Kidney epithelial cell (primary cell): ENCODE data around the gene CHI3L1. TPM values are rescaled to one million over a fixed set of nuclear protein-coding genes. Genes with fewer than 3 reads are reported as not detected.

Experiments
- DNase-seq: peaks from one replicate; pipeline ENCODE4 v3.0.0-alpha.2; 2010; ENCODE audit warnings: low read depth
- H3K27me3 ChIP-seq: 2 replicates; pipeline ENCODE4 v1.6.0; 2011; ENCODE audit warnings: low read length; ENCODE audit not compliant: control insufficient read depth, insufficient read depth
- H3K36me3 ChIP-seq: 2 replicates; pipeline ENCODE4 v1.5.1; 2011; ENCODE audit warnings: low read length; ENCODE audit not compliant: control insufficient read depth, insufficient read depth
- H3K4me3 ChIP-seq: 2 replicates; pipeline ENCODE4 v1.5.1; 2011; ENCODE audit warnings: low read depth, mild to moderate bottlenecking, control low read depth, low read length
- total RNA-seq: library from RNA; depleted of rRNA; stranded (reverse); fragments of >200 nt; gene quantifications from 2 replicates; pipeline ENCODE4 v1.2.3, GENCODE V29; 2015
- TF ChIP-seq, protein P1 (sequence below): IDR thresholded peaks from 2 replicates; pipeline ENCODE4 v1.5.1; 2011; ENCODE audit warnings: mild to moderate bottlenecking, moderate library complexity, low read length, control low read depth, inconsistent platforms; ENCODE audit not compliant: insufficient read depth, poor library complexity, severe bottlenecking

CHI3L1 gene
- total RNA-seq, 1 donor from 2014 or later, result 1.5 TPM

DNA sequence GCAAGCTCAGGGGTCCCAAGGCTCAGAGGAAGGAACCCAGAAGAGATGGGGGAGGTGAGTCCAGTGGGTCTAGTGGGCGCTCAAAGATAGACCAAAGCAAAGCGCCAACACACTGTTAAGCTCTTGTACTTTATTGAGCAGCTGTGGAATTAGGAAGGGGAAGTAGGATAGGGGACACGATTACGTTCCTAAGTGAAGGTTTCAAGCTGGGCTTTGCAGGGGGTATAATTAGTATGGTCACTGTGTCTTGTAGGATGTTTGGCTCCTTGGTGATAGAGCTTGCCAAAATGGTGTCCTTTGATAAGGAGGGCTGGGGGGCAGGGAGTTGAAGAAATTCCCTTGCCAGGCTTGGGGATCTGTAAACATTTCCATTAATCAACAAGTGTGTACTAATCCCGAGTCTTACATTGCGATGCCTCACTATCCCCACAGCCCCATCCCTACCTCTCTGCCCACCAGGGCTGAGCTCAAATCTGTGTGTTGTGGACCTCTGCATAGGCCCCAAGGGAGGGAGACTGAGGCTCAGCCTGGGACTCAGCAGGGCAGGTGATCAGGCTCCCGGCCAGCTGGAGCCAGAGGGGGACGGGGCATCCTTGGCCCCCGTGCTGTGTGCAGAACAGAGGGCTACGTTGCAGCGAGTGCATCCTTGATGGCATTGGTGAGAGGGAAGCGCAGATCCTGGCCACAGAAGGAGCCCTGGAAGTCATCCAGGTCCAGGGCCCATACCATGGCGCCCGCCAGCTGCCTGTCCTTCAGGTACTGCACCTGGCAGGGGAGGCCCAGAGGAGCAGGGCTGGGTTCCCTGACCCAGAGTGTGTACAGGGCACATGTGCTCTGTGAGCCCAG is 7.5 kb downstream of the CHI3L1 start:
- TF ChIP-seq, protein P1, sequence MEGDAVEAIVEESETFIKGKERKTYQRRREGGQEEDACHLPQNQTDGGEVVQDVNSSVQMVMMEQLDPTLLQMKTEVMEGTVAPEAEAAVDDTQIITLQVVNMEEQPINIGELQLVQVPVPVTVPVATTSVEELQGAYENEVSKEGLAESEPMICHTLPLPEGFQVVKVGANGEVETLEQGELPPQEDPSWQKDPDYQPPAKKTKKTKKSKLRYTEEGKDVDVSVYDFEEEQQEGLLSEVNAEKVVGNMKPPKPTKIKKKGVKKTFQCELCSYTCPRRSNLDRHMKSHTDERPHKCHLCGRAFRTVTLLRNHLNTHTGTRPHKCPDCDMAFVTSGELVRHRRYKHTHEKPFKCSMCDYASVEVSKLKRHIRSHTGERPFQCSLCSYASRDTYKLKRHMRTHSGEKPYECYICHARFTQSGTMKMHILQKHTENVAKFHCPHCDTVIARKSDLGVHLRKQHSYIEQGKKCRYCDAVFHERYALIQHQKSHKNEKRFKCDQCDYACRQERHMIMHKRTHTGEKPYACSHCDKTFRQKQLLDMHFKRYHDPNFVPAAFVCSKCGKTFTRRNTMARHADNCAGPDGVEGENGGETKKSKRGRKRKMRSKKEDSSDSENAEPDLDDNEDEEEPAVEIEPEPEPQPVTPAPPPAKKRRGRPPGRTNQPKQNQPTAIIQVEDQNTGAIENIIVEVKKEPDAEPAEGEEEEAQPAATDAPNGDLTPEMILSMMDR, result no peak
- Histone ChIP-seq H3K27me3 (no peaks in the 10 kb centered on the region), H3K36me3 (no peaks in the 10 kb centered on the region), H3K4me3 (no peak overlapping the region)
- no peak for DNase-seq

DNA sequence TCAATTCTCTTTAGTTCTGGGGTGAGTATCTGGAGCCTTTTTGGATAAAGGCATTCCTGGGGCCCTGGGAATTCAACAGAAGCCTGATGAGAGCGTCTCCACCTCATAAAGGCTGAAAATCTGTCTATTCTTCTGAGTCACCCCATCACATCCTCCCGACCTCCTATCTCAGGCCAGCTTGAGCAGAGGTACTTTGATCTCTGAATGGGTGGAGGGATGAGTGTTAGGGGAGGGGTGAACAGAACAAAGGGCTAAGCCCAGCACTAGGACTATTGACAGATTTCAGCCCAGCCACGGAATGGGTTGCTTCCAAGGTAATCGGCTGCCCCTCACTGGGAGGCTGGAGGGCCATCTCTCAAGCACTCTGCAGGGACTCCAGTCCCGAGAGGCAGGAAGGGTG is 8.4 kb downstream of the CHI3L1 start:
- H3K27me3 ChIP-seq, result no peaks in the 10 kb centered on the region
- TF ChIP-seq, protein P1, result no peak
- H3K36me3 ChIP-seq, result no peaks in the 10 kb centered on the region
- H3K4me3 ChIP-seq, result no peak overlapping the region
- no peak for DNase-seq

DNA sequence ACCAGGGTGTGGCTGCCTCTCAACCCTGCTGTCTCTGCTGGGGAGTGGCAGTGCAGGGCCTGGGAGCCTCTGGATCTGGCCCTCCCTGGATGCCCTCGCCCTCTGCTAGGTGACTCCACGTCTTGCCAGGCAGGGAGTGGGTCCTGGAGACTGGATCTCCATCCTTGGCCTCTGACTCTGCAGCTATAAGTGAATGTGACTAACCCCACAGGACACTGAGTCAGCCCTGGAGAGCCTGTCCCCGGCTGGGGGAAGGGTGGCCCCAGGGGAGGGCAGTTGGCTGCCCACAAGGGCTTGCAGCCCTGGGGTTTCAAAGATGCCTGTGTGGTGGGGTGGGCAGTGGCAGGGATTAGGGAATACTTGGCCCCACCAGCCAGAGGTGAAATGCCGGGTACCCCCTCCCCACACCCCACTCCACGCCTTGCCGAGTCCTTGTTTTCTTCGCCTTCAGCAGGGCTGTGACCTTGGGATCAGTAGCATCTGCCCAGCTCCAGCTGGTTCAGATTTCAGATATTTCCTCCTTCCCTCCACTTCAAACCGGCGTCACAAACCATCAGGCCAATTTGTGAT is 8.9 kb downstream of the CHI3L1 start:
- TF ChIP-seq, protein P1, result no peak
- H3K27me3 ChIP-seq, result no peaks in the 10 kb centered on the region
- no peak for DNase-seq
- no peak overlapping the region for H3K4me3 ChIP-seq
- H3K36me3 ChIP-seq, result no peaks in the 10 kb centered on the region

DNA sequence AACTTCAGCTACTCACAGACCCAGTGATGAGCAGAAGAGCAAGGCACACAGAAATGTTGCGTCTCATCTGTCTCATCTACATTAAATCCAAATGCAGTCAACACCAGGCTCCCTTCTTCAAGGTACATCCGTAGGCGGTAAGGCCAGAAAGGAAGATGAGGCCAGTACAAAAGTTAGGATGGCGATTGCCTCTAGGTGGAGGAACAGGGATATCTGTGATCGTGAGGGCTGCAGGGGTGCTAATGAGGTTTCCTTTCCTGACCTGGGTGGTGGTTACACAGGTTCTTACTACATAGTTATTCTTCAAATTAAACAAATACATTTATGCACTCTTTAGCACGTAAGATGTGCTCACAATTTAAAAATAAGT is 9.5 kb downstream of the CHI3L1 start:
- no peak for DNase-seq
- H3K27me3 ChIP-seq, result no peaks in the 10 kb centered on the region
- H3K36me3 ChIP-seq, result no peaks in the 10 kb centered on the region
- H3K4me3 ChIP-seq, result no peak overlapping the region
- TF ChIP-seq, protein P1, result no peak

DNA sequence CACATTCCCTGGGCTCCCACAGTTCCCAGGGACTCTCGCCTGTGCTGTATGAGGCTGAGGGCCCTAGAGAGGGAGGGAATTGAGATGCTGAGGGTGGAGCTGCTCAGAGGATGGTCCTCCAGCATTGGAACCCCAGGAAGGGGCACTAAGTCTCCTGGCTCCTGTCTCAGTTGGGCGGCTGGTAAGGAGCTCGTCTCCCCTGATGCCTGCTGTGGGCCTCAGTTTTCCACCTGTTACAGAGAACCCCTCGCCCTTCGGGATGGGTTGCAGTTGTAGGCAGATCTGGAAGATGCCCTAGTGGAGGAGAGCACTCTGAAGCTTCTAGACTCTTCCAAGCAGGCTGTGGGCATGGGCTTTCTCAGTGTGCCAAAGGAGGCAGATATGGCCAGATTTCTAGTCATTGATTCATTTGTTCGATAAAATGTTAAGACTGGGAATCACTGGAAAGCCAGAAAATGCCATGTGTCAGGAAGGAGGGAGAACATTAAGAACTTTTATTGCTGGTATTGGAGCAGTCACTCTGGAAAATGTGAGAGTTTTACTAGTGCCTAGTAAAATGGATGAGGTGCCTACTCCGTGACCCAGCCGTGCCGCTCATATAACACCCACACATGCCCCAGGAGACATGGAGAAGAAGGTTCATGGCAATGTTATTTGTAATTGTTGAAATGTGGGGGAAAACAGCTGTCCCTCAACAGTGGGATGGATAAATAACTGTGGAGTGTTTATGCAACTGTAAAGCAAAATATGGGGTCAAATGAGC is 10.1 kb downstream of the CHI3L1 start:
- Histone ChIP-seq H3K36me3 (no peaks in the 10 kb centered on the region), H3K27me3 (no peaks in the 10 kb centered on the region), H3K4me3 (no peak overlapping the region)
- TF ChIP-seq, protein P1, result no peak
- no peak for DNase-seq
